PFSK-1 (cell line): ENCODE measurements around the gene SEPHS2.
A peak's percentile ranks its signal among the peaks of the same experiment; 100 is the strongest.

Source experiments
- POLR2AphosphoS5 ChIP-seq: IDR thresholded peaks from 2 replicates; pipeline ENCODE4 v1.6.1; 2012; ENCODE audit warnings: low read depth, mild to moderate bottlenecking, control low read depth, low read length, moderate library complexity
- TAF1 ChIP-seq: IDR thresholded peaks from 2 replicates; pipeline ENCODE4 v1.6.1; 2012; ENCODE audit warnings: low read length, control low read depth, borderline replicate concordance; ENCODE audit not compliant: insufficient read depth
- TF ChIP-seq, protein P1 (sequence below), 2 experiments: IDR thresholded peaks; 2 replicates each; pipeline versions ENCODE4 v1.6.1 to v1.8.0; 2011 to 2012; ENCODE audit warnings: low read depth in 2 of 2, low read length in 2 of 2, control low read depth in 1 of 2, inconsistent platforms in 1 of 2, mild to moderate bottlenecking in 1 of 2, moderate library complexity in 1 of 2; ENCODE audit not compliant: insufficient read depth in 1 of 2

DNA sequence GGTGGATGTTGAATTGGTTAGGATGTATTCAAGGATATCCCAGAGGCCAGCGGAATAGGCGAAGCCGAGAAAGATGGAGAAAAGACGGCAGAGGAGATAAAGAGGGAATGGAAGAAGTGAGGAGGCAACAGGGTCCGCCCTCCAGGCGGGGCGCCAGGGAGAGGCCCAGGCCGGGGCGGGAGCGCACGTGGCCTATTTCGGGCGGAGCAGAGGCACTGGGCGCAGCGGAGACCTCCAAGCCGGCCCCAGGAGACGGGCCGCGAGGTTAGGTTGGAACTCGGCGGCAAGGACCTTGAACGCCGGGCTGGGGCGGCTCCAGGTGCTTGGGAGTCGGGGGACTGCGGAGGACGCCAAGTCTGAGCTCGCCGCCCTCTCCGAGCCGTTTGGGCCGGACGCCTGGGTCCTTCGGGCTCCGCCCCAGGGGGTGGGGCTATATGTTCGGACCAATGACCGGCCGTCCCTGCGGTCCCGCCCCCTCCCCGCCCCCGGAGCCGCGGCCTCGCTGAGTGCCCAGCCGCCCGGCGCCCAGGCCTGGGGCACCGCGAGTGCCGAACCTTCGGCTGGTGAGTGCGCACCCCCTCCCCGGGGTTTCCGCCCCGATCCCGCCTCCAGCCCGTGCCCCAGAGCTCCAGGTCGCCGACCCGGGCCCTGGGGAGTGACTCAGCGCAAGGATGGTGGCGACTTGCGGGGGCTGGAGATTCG is 38.4 kb downstream of the SEPHS2 start, which contains the start of gene ZNF771:
- peak; percentile 84 for TF ChIP-seq POLR2AphosphoS5
- peak; percentile 70; the same call in 1 of the 2 replicates for TF ChIP-seq TAF1
- TF ChIP-seq, protein P1, sequence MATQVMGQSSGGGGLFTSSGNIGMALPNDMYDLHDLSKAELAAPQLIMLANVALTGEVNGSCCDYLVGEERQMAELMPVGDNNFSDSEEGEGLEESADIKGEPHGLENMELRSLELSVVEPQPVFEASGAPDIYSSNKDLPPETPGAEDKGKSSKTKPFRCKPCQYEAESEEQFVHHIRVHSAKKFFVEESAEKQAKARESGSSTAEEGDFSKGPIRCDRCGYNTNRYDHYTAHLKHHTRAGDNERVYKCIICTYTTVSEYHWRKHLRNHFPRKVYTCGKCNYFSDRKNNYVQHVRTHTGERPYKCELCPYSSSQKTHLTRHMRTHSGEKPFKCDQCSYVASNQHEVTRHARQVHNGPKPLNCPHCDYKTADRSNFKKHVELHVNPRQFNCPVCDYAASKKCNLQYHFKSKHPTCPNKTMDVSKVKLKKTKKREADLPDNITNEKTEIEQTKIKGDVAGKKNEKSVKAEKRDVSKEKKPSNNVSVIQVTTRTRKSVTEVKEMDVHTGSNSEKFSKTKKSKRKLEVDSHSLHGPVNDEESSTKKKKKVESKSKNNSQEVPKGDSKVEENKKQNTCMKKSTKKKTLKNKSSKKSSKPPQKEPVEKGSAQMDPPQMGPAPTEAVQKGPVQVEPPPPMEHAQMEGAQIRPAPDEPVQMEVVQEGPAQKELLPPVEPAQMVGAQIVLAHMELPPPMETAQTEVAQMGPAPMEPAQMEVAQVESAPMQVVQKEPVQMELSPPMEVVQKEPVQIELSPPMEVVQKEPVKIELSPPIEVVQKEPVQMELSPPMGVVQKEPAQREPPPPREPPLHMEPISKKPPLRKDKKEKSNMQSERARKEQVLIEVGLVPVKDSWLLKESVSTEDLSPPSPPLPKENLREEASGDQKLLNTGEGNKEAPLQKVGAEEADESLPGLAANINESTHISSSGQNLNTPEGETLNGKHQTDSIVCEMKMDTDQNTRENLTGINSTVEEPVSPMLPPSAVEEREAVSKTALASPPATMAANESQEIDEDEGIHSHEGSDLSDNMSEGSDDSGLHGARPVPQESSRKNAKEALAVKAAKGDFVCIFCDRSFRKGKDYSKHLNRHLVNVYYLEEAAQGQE (IDR thresholded peaks at IDR 0.05; ENCODE audit: insufficient read depth in 1 of 2, low read depth in 2 of 2, low read length in 2 of 2): no peak
